GM10847 (cell line): ENCODE results near the gene RNF144A.

Experiments used
- POLR2A ChIP-seq: IDR thresholded peaks from 2 replicates; pipeline ENCODE4 v1.6.1; 2011; ENCODE audit not compliant: insufficient read length; ENCODE audit errors: extremely low read depth

Gene RNF144A

GRCh38 chr2:6966446-6966940, 49.3 kb downstream of the RNF144A start:
- no peak for TF ChIP-seq POLR2A

- no peak for TF ChIP-seq POLR2A
Observed at GRCh38 chr2:6967301-6967700, 50.1 kb downstream of the RNF144A start.

GRCh38 chr2:6968319-6969100, 51.3 kb downstream of the RNF144A start:
- no peak for TF ChIP-seq POLR2A

GRCh38 chr2:6970551-6970950, 53.3 kb downstream of the RNF144A start:
- no peak for TF ChIP-seq POLR2A

- TF ChIP-seq POLR2A, result no peak
Observed at GRCh38 chr2:6970976-6971480, 53.8 kb downstream of the RNF144A start.

GRCh38 chr2:6971502-6971901, 54.3 kb downstream of the RNF144A start:
- TF ChIP-seq POLR2A, result no peak

GRCh38 chr2:6972067-6972710, 55.0 kb downstream of the RNF144A start:
- no peak for TF ChIP-seq POLR2A

GRCh38 chr2:6973895-6974545, 56.8 kb downstream of the RNF144A start:
- TF ChIP-seq POLR2A, result no peak

- no peak for TF ChIP-seq POLR2A
Observed at GRCh38 chr2:6975988-6976387, 58.8 kb downstream of the RNF144A start.

GRCh38 chr2:6977113-6977741, 60.0 kb downstream of the RNF144A start:
- TF ChIP-seq POLR2A, result no peak

GRCh38 chr2:6977786-6978185, 60.6 kb downstream of the RNF144A start:
- TF ChIP-seq POLR2A, result no peak

GRCh38 chr2:6978991-6979390, 61.8 kb downstream of the RNF144A start:
- no peak for TF ChIP-seq POLR2A

- no peak for TF ChIP-seq POLR2A
Observed at GRCh38 chr2:6982449-6982848, 65.2 kb downstream of the RNF144A start.

- no peak for TF ChIP-seq POLR2A
Observed at GRCh38 chr2:6982934-6983589, 65.8 kb downstream of the RNF144A start.
